ENCODE measurements around the gene TJAP1.

- TF ChIP-seq CTCF (IDR thresholded peaks at IDR 0.05; ENCODE audit: poor library complexity) (no peak), EZH2 (IDR thresholded peaks at IDR 0.05; ENCODE audit: borderline replicate concordance) (no peak)
Observed at GRCh38 chr6:43477235-43478007, at the start of gene TJAP1.

All from hepatocyte (in vitro differentiated cells).